Hepatocyte (in vitro differentiated cells): ENCODE data around the gene JAML. TPM values are rescaled to one million over a fixed set of nuclear protein-coding genes. Genes with fewer than 3 reads are reported as not detected.

Experiments used
- DNase-seq: peaks from one replicate; pipeline ENCODE4 v3.0.0-alpha.2; 2016; ENCODE audit warnings: low spot score
- H2AFZ ChIP-seq: fragments of 200-600 bp; sonication (generic); 2 replicates; pipeline ENCODE4 v1.6.0; 2016; ENCODE audit warnings: antibody characterized with exemption, mild to moderate bottlenecking
- H3K27ac ChIP-seq: fragments of 200-600 bp; sonication (generic); 2 replicates; pipeline ENCODE4 v1.5.1; 2016; ENCODE audit warnings: mild to moderate bottlenecking
- H3K27me3 ChIP-seq: fragments of 200-600 bp; sonication (generic); 2 replicates; pipeline ENCODE4 v1.6.1; 2016
- H3K36me3 ChIP-seq: fragments of 200-600 bp; sonication (generic); replicated peaks from 2 replicates; pipeline ENCODE4 v1.5.1; 2016; ENCODE audit warnings: low read depth; ENCODE audit not compliant: insufficient read depth
- H3K4me1 ChIP-seq: fragments of 200-600 bp; sonication (generic); 2 replicates; pipeline ENCODE4 v1.5.1; 2016; ENCODE audit warnings: mild to moderate bottlenecking, moderate library complexity; ENCODE audit not compliant: insufficient read depth
- H3K4me2 ChIP-seq: fragments of 200-600 bp; sonication (generic); 2 replicates; pipeline ENCODE4 v1.6.0; 2016
- H3K4me3 ChIP-seq: fragments of 200-600 bp; sonication (generic); 2 replicates; pipeline ENCODE4 v1.5.1; 2016; ENCODE audit warnings: mild to moderate bottlenecking
- H3K79me2 ChIP-seq: fragments of 200-600 bp; sonication (generic); 2 replicates; pipeline ENCODE4 v1.6.0; 2017; ENCODE audit warnings: mild to moderate bottlenecking
- H3K9me2 ChIP-seq: fragments of 200-600 bp; sonication (generic); replicated peaks from 2 replicates; pipeline ENCODE4 v1.6.0; 2017; ENCODE audit warnings: mild to moderate bottlenecking; ENCODE audit not compliant: insufficient read depth
- H3K9me3 ChIP-seq: fragments of 200-600 bp; sonication (generic); 2 replicates; pipeline ENCODE4 v1.5.1; 2016; ENCODE audit warnings: low read depth, mild to moderate bottlenecking
- H4K20me1 ChIP-seq: fragments of 200-600 bp; sonication (generic); 2 replicates; pipeline ENCODE4 v1.6.0; 2016; ENCODE audit warnings: mild to moderate bottlenecking; ENCODE audit not compliant: insufficient read depth, poor library complexity, severe bottlenecking
- CTCF ChIP-seq: fragments of 200-600 bp; sonication (generic); IDR thresholded peaks from 2 replicates; pipeline ENCODE4 v1.5.1; 2016; ENCODE audit warnings: antibody characterized with exemption, mild to moderate bottlenecking; ENCODE audit not compliant: poor library complexity
- EZH2 ChIP-seq: fragments of 200-600 bp; sonication (generic); IDR thresholded peaks from 2 replicates; pipeline ENCODE4 v1.6.1; 2016; ENCODE audit warnings: antibody characterized with exemption, mild to moderate bottlenecking, borderline replicate concordance
- EZH2phosphoT487 ChIP-seq: fragments of 200-600 bp; sonication (generic); IDR thresholded peaks from one replicate; pipeline ENCODE4 v1.6.1; 2018; ENCODE audit warnings: antibody characterized with exemption, mild to moderate bottlenecking, low read depth, moderate library complexity; ENCODE audit not compliant: unreplicated experiment, severe bottlenecking
- WGBS: methylation state at CpG from one replicate; pipeline ENCODE4 v1.1.6; 2016; ENCODE audit warnings: low lambda C conversion rate; ENCODE audit errors: missing lambda C conversion rate; 5-methylcytosine and 5-hydroxymethylcytosine counted together
- polyA plus RNA-seq: library from polyadenylated mRNA; unstranded; fragments of >200 nt; fragmentation: Nextera tagmentation; extraction: Ambion mirVana; gene quantifications from 2 replicates; pipeline ENCODE4 v1.2.1, GENCODE V29; 2016
- total RNA-seq: library from RNA; depleted of rRNA; stranded (reverse); fragments of >200 nt; gene quantifications from 2 replicates; pipeline ENCODE4 v1.2.3, GENCODE V29; 2014

Gene JAML
- total and polyA plus RNA-seq, 2 experiments from 2014 or later: 5.3 to 5.9 TPM

- peaks cover 27% of the 10 kb centered on the region for H3K79me2 ChIP-seq
- WGBS: 54% methylated on average over 4 of the region's 4 CpGs
- no peaks in the 10 kb centered on the region for H3K36me3 ChIP-seq
- H3K9me2 ChIP-seq: no peaks in the 10 kb centered on the region
- peaks cover 19% of the 10 kb centered on the region for H3K4me1 ChIP-seq
- no peaks in the 10 kb centered on the region for H4K20me1 ChIP-seq
- H3K27ac ChIP-seq: peak overlapping the region; percentile 93
- no peak for TF ChIP-seq EZH2phosphoT487
- no peak for TF ChIP-seq EZH2
- TF ChIP-seq CTCF: no peak
- H3K4me3 ChIP-seq: peak overlapping the region; percentile 34
- H3K4me2 ChIP-seq: peak overlapping the region; percentile 73
- H3K9me3 ChIP-seq: no peaks in the 10 kb centered on the region
- H2AFZ ChIP-seq: no peak overlapping the region
- no peak for DNase-seq
- no peaks in the 10 kb centered on the region for H3K27me3 ChIP-seq
These were observed 38.3 kb upstream of the JAML start for GRCh38 chr11:118263112-118263511.

- TF ChIP-seq EZH2 (no peak), CTCF (no peak), EZH2phosphoT487 (no peak)
- peaks cover 10% of the 10 kb centered on the region for H3K4me1 ChIP-seq
- no peaks in the 10 kb centered on the region for H3K36me3 ChIP-seq
- no peaks in the 10 kb centered on the region for H4K20me1 ChIP-seq
- H3K27me3 ChIP-seq: no peaks in the 10 kb centered on the region
- no peak overlapping the region for H3K27ac ChIP-seq
- H3K79me2 ChIP-seq: peaks cover 29% of the 10 kb centered on the region
- no peak overlapping the region for H3K4me3 ChIP-seq
- no peak overlapping the region for H3K4me2 ChIP-seq
- 88% methylated on average over 3 of the region's 3 CpGs for WGBS
- no peaks in the 10 kb centered on the region for H3K9me3 ChIP-seq
- DNase-seq: no peak
- no peaks in the 10 kb centered on the region for H3K9me2 ChIP-seq
- H2AFZ ChIP-seq: no peak overlapping the region
These were observed 35.5 kb upstream of the JAML start for GRCh38 chr11:118260353-118260752.

- H2AFZ ChIP-seq: no peak overlapping the region
- H3K79me2 ChIP-seq: peaks cover 29% of the 10 kb centered on the region
- no peaks in the 10 kb centered on the region for H3K36me3 ChIP-seq
- 100% methylated on average over 1 of the region's 1 CpG for WGBS
- no peak overlapping the region for H3K4me3 ChIP-seq
- no peak overlapping the region for H3K4me2 ChIP-seq
- no peak for DNase-seq
- peaks cover 4% of the 10 kb centered on the region for H3K4me1 ChIP-seq
- no peaks in the 10 kb centered on the region for H3K27me3 ChIP-seq
- H3K9me2 ChIP-seq: no peaks in the 10 kb centered on the region
- TF ChIP-seq EZH2phosphoT487: no peak
- no peak for TF ChIP-seq CTCF
- TF ChIP-seq EZH2: no peak
- H4K20me1 ChIP-seq: no peaks in the 10 kb centered on the region
- no peaks in the 10 kb centered on the region for H3K9me3 ChIP-seq
- no peak overlapping the region for H3K27ac ChIP-seq
These were observed 34.3 kb upstream of the JAML start for GRCh38 chr11:118259138-118259537.

- WGBS: 42% methylated on average over 1 of the region's 1 CpG
- H3K27me3 ChIP-seq: no peaks in the 10 kb centered on the region
- peaks cover 4% of the 10 kb centered on the region for H3K4me1 ChIP-seq
- H3K79me2 ChIP-seq: peaks cover 28% of the 10 kb centered on the region
- TF ChIP-seq CTCF (peak; percentile 9), EZH2 (no peak), EZH2phosphoT487 (no peak)
- H3K9me2 ChIP-seq: no peaks in the 10 kb centered on the region
- H3K9me3 ChIP-seq: no peaks in the 10 kb centered on the region
- H3K4me2 ChIP-seq: no peak overlapping the region
- H3K4me3 ChIP-seq: no peak overlapping the region
- no peak for DNase-seq
- no peak overlapping the region for H3K27ac ChIP-seq
- no peaks in the 10 kb centered on the region for H4K20me1 ChIP-seq
- H3K36me3 ChIP-seq: no peaks in the 10 kb centered on the region
- no peak overlapping the region for H2AFZ ChIP-seq
These were observed 33.6 kb upstream of the JAML start for GRCh38 chr11:118258410-118258809.
